COLO829 (cell line): ENCODE data around the gene TRPM7.
A peak's percentile ranks its signal among the peaks of the same experiment; 100 is the strongest.
"Not testable (repeated sequence)": the region's sequence is repeated elsewhere in the genome, so short reads cannot be mapped to it uniquely, and the experiment has no call there.

Source experiments
- DNase-seq: peaks from one replicate; pipeline ENCODE4 v3.0.0; 2012; ENCODE audit warnings: low spot score

Gene TRPM7

GRCh38 chr15:50576166-50576565 lies 110.4 kb downstream of the TRPM7 start:
- DNase-seq = peak; percentile 0

GRCh38 chr15:50573842-50574241 lies 112.8 kb downstream of the TRPM7 start:
- not testable (repeated sequence) for DNase-seq

GRCh38 chr15:50563756-50564155 lies 122.8 kb downstream of the TRPM7 start:
- DNase-seq = no peak

GRCh38 chr15:50562735-50563640 lies 123.6 kb downstream of the TRPM7 start:
- no peak for DNase-seq

- no peak for DNase-seq
Observed at GRCh38 chr15:50558012-50558411, 128.6 kb downstream of the TRPM7 start.

GRCh38 chr15:50556642-50557371 lies 129.8 kb downstream of the TRPM7 start:
- DNase-seq = no peak

GRCh38 chr15:50552238-50552637 lies 134.4 kb downstream of the TRPM7 start:
- no peak for DNase-seq

GRCh38 chr15:50549326-50549725 lies 137.3 kb downstream of the TRPM7 start:
- no peak for DNase-seq

- no peak for DNase-seq
Observed at GRCh38 chr15:50546566-50546965, 140.0 kb downstream of the TRPM7 start, which contains the start of gene USP50. Gene USP50 (minus strand): TSS chr15:50546666. CDS start chr15:50546525, 141 bp downstream.

- no peak for DNase-seq
Observed at GRCh38 chr15:50544368-50544767, 142.2 kb downstream of the TRPM7 start.

GRCh38 chr15:50543556-50543955 lies 143.0 kb downstream of the TRPM7 start:
- no peak for DNase-seq

- DNase-seq = no peak
Observed at GRCh38 chr15:50542887-50543210, 143.7 kb downstream of the TRPM7 start.

- DNase-seq = no peak
Observed at GRCh38 chr15:50531766-50532165, 154.8 kb downstream of the TRPM7 start.

GRCh38 chr15:50531163-50531562 lies 155.4 kb downstream of the TRPM7 start:
- no peak for DNase-seq

GRCh38 chr15:50523851-50524251 lies 162.7 kb downstream of the TRPM7 start:
- DNase-seq = no peak

GRCh38 chr15:50519740-50520425 lies 166.7 kb downstream of the TRPM7 start:
- DNase-seq = no peak

GRCh38 chr15:50513001-50513400 lies 173.6 kb downstream of the TRPM7 start:
- DNase-seq = no peak
